T-helper 2 cell treated with Interferon-gamma antibody and Interleukin-4, amounts not matched to agents 5 μg/mL and 100 μg/mL, for 36 hours (primary cell): ENCODE data around the gene THSD4.
"Not testable (repeated sequence)": the region's sequence is repeated elsewhere in the genome, so short reads cannot be mapped to it uniquely, and the experiment has no call there.

ENCODE experiments used
- DNase-seq: peaks from one replicate; pipeline ENCODE4 v3.0.0; 2021; ENCODE audit warnings: low spot score
- H3K27ac Mint-ChIP-seq: one replicate; pipeline ENCODE4 v1.8.0; 2021; ENCODE audit warnings: mild to moderate bottlenecking, mixed read lengths
- H3K27me3 Mint-ChIP-seq: one replicate; pipeline ENCODE4 v1.8.0; 2021; ENCODE audit warnings: low read depth, mixed read lengths
- H3K36me3 Mint-ChIP-seq: one replicate; pipeline ENCODE4 v1.8.0; 2021; ENCODE audit warnings: low read depth, mixed read lengths
- H3K4me1 Mint-ChIP-seq: one replicate; pipeline ENCODE4 v1.8.0; 2021; ENCODE audit warnings: low read depth, mixed read lengths
- H3K4me3 Mint-ChIP-seq: one replicate; pipeline ENCODE4 v1.8.0; 2022; ENCODE audit warnings: mild to moderate bottlenecking, moderate library complexity, mixed read lengths
- H3K9me3 Mint-ChIP-seq: one replicate; pipeline ENCODE4 v1.8.0; 2021; ENCODE audit warnings: mixed read lengths

THSD4 gene

GRCh38 chr15:71396536-71397125 is 281.4 kb downstream of the THSD4 start:
- H3K36me3 Mint-ChIP-seq = no peaks in the 10 kb centered on the region
- no peak overlapping the region for H3K27ac Mint-ChIP-seq
- no peaks in the 10 kb centered on the region for H3K4me1 Mint-ChIP-seq
- peaks cover 2% of the 10 kb centered on the region for H3K27me3 Mint-ChIP-seq
- no peak for DNase-seq
- no peaks in the 10 kb centered on the region for H3K9me3 Mint-ChIP-seq
- H3K4me3 Mint-ChIP-seq = no peak overlapping the region

DNA sequence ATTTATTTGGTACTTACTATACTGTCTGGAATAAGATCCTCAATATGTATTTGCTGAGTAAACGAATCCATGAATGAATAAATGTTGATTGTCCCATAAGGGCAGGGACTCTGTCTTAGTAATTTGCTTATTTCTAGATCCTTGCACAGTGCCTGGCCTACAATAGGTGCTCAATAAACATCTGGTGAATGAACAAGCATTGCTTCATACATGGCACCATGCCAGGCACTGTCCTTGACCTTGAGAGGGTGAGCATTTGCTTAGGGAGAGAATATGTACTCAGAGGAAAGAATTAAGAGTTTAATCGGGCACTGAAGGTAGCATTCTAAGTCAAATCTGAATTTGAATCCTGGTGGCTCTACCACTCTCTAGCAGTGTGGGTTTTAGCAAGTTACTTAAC is 282.1 kb downstream of the THSD4 start:
- no peak overlapping the region for H3K4me3 Mint-ChIP-seq
- H3K27ac Mint-ChIP-seq = no peak overlapping the region
- H3K4me1 Mint-ChIP-seq = no peaks in the 10 kb centered on the region
- peaks cover 2% of the 10 kb centered on the region for H3K27me3 Mint-ChIP-seq
- no peak for DNase-seq
- H3K9me3 Mint-ChIP-seq = no peaks in the 10 kb centered on the region
- no peaks in the 10 kb centered on the region for H3K36me3 Mint-ChIP-seq

DNA sequence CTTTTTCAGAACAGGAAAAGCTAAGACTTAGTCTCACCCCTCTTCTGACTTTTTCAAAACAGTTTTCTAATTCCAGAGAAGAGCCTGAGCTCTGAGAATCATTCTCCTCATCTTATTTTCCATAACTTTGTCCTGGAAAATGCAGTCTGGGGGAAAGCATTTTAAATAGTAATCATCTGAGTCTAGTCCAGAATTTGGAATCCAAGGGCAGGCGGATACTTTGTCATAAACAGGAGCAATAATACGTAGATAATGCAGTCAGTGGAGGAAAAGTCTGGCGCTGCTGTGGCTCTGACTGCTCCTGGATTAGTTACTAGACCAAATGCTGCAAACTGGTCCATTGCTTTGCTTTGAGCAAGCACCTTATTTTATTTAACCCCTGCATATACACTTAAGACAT is 285.0 kb downstream of the THSD4 start:
- Mint-ChIP-seq H3K27me3 (peaks cover 4% of the 10 kb centered on the region), H3K27ac (no peak overlapping the region), H3K4me1 (no peaks in the 10 kb centered on the region), H3K9me3 (no peaks in the 10 kb centered on the region), H3K4me3 (no peak overlapping the region), H3K36me3 (no peaks in the 10 kb centered on the region)
- no peak for DNase-seq

DNA sequence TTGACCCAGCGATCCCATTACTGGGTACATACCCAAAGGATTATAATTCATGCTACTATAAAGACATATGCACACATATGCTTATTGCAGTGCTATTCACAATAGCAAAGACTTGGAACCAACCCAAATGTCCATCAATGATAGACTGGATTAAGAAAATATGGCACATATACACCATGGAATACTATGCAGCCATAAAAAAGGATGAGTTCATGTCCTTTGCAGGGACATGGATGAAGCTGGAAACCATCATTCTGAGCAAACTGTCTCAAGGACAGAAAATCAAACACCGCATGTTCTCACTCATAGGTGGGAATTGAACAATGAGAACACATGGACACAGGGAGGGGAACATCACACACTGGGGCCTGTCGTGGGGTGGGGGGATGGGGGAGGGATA is 286.5 kb downstream of the THSD4 start:
- H3K36me3 Mint-ChIP-seq, H3K4me1 Mint-ChIP-seq, H3K27ac Mint-ChIP-seq, DNase-seq, H3K4me3 Mint-ChIP-seq, H3K27me3 Mint-ChIP-seq, H3K9me3 Mint-ChIP-seq: not testable (repeated sequence)

DNA sequence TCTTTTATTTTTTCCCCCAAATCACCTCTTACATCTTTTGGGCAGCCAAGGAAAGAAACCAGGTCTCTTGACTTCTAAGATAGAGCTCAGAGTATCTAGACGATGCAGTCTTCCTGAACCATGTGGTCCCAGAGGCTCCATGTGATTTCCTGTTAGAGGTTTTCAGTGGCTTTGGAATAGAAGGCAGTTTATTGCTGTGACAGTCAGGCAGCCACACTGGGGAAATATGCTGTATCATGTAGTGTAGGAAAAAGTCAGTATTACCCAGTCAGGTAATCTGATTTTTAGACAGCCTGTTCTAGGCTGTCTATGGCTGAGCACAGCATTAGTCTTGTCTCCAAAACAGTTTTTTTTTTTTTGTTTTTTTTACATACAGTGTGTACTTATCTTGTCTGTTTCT is 294.3 kb downstream of the THSD4 start:
- Mint-ChIP-seq H3K36me3 (no peaks in the 10 kb centered on the region), H3K4me1 (no peaks in the 10 kb centered on the region), H3K9me3 (no peaks in the 10 kb centered on the region), H3K4me3 (no peak overlapping the region), H3K27me3 (peaks cover 3% of the 10 kb centered on the region), H3K27ac (no peak overlapping the region)
- no peak for DNase-seq

DNA sequence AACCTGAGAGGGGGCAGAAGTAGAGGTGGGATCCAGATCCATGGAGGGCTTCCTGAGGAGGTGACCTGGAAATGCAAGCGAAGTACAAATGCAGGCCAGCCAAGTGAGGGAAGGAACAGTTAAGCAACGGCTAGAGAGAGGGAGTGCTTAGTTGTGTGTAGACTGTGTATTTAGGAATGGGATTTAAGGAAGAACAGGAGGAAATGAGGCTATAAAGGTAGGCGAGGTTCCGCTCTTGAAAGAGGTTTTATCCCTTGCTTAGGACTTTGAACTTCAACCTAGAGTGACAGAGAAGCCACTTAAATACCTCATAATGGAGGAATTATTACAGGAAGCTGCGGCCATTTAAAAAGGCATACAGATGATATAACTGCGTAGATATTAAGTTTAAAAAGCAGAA is 295.1 kb downstream of the THSD4 start:
- H3K9me3 Mint-ChIP-seq = no peaks in the 10 kb centered on the region
- no peak for DNase-seq
- no peaks in the 10 kb centered on the region for H3K36me3 Mint-ChIP-seq
- H3K4me1 Mint-ChIP-seq = no peaks in the 10 kb centered on the region
- no peak overlapping the region for H3K4me3 Mint-ChIP-seq
- no peak overlapping the region for H3K27ac Mint-ChIP-seq
- H3K27me3 Mint-ChIP-seq = peaks cover 3% of the 10 kb centered on the region

DNA sequence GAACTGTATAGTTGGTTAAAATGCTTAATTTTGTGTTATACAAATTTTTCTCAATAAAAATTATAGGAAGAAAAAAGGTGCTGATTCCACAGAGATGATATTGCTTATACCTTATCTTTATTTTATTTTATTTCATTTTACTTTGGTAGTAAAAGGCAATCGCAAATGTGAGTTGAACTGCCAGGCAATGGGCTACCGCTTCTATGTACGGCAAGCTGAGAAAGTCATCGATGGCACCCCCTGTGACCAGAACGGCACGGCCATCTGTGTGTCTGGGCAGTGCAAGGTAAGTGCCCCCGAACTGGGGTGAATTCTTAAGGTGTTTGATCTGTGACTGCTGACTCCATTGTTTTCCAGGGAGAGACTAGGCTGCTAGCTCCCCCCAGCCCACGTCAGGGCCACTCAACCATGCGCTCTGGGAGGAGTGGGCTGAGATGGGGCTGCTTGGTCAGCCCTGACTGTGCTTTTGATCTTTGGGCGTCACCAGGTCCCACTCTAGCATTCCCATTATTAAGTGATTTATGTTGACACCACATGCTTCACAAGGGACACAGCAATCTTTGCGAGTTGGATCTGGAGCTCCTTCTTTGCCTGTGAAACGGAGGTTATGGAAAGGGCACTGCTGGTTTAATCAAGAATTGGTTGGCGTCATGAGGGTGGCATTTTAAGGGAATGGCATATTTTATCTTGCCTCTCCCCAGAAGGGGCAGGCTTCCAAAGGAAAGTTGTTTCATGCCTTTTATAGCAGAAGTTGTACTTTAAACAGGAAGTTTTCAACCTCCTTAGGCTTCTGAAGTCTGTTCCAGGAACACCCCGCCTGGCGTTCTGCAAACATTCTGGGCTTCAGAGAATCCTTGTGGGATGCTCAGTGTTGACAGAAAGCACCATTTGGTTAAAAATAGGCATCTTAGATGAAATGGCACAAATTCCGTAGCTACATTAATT is 296.5 kb downstream of the THSD4 start:
- Mint-ChIP-seq H3K27me3 (no peaks in the 10 kb centered on the region), H3K4me3 (no peak overlapping the region), H3K9me3 (no peaks in the 10 kb centered on the region), H3K36me3 (no peaks in the 10 kb centered on the region), H3K27ac (no peak overlapping the region), H3K4me1 (no peaks in the 10 kb centered on the region)
- no peak for DNase-seq

GRCh38 chr15:71413419-71413818 is 298.1 kb downstream of the THSD4 start:
- DNase-seq = no peak
- Mint-ChIP-seq H3K4me1 (no peaks in the 10 kb centered on the region), H3K27me3 (no peaks in the 10 kb centered on the region), H3K27ac (no peak overlapping the region), H3K9me3 (no peaks in the 10 kb centered on the region), H3K4me3 (no peak overlapping the region), H3K36me3 (no peaks in the 10 kb centered on the region)

DNA sequence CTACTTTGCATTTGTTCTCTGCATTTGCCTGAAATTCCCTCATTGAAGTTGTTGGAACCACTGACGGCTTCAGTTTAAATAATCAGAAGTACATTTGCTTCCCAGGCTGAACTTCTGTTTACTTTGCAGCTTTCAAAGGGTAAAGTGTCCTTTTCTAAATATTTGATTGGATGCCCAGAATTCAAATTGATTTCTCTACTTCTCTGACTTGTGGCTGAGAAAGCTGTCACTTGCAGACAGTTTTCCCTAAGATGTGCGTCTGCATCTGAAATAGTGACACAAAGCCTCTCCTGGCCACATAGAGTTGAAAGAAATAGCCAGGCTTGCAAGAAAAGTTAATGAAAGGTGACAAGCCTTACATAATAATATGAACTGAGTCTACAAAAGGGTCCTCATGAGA is 299.6 kb downstream of the THSD4 start:
- Mint-ChIP-seq H3K36me3 (no peaks in the 10 kb centered on the region), H3K4me1 (no peaks in the 10 kb centered on the region), H3K9me3 (no peaks in the 10 kb centered on the region), H3K4me3 (no peak overlapping the region), H3K27ac (no peak overlapping the region), H3K27me3 (no peaks in the 10 kb centered on the region)
- no peak for DNase-seq

GRCh38 chr15:71422530-71423259 is 307.4 kb downstream of the THSD4 start:
- Mint-ChIP-seq H3K9me3 (no peaks in the 10 kb centered on the region), H3K4me3 (no peak overlapping the region), H3K27ac (no peak overlapping the region)

DNA sequence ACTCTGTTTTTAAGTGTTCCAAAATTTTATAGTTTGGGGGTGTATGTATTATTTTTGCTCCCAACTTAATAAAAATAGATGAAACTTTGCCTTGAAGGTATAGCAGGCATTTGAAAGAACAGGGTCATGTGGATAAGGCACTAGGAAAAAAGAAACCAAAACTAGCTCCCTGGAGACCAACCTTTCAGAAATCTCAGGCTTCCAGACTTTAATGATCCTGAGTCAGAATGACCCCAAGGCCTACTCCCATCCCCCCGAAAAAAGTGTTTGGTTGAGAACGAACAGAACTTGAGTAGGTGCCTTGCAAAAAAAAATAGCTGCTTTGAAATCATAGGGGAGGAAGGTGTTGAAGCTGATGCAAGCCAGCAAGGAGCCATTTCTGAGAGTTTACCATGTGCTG is 309.5 kb downstream of the THSD4 start:
- H3K9me3 Mint-ChIP-seq = no peaks in the 10 kb centered on the region
- H3K4me3 Mint-ChIP-seq = no peak overlapping the region
- no peak overlapping the region for H3K27ac Mint-ChIP-seq
- H3K36me3 Mint-ChIP-seq = no peaks in the 10 kb centered on the region
- DNase-seq = no peak
- H3K27me3 Mint-ChIP-seq = peaks cover 14% of the 10 kb centered on the region
- no peaks in the 10 kb centered on the region for H3K4me1 Mint-ChIP-seq

More at GRCh38 chr15:71422530-71423259, 307.4 kb downstream of the THSD4 start:
- Mint-ChIP-seq H3K36me3 (no peaks in the 10 kb centered on the region), H3K4me1 (no peaks in the 10 kb centered on the region), H3K27me3 (peaks cover 7% of the 10 kb centered on the region)
- DNase-seq = no peak

DNA sequence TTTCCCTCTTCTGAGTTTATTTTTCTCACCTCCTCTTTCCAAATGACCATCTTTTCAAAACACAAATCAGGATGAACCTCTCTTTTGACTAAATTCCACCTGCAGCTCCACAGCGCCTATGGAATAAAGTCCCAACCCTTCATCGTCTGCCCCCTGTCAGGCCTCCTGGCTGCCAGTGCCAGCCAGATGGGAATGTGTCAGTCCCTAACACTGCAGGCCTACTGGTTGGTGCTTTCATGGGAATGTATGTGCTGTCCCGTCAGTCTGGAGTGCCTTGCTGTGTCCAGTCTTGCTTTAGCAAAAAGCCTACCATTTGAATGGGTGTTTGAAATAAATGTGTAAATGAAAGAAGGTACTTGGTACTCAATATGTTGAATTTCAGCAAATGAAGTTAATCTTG is 310.1 kb downstream of the THSD4 start:
- H3K9me3 Mint-ChIP-seq = no peaks in the 10 kb centered on the region
- H3K27ac Mint-ChIP-seq = no peak overlapping the region
- no peaks in the 10 kb centered on the region for H3K4me1 Mint-ChIP-seq
- H3K27me3 Mint-ChIP-seq = peaks cover 14% of the 10 kb centered on the region
- no peak for DNase-seq
- H3K4me3 Mint-ChIP-seq = no peak overlapping the region
- no peaks in the 10 kb centered on the region for H3K36me3 Mint-ChIP-seq

DNA sequence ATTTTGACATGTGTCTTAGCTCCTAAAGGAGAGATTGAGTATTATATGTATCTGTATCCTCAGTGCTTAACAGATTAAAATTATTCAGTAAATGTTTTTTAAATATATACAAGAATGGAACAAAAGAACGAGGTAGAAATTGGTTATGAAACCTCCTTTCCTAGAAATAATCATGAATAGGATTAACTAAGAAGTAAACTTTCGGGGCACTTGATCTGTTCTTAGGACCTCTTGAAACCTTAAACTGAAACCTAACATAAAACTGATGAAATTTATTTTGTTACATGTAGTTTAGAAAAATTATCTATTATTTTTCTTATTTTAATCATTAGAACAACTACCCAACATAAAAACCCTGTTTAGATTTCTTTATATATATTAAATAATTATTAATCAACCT is 311.5 kb downstream of the THSD4 start:
- no peaks in the 10 kb centered on the region for H3K9me3 Mint-ChIP-seq
- H3K36me3 Mint-ChIP-seq = no peaks in the 10 kb centered on the region
- H3K27me3 Mint-ChIP-seq = peaks cover 21% of the 10 kb centered on the region
- H3K4me3 Mint-ChIP-seq = no peak overlapping the region
- H3K4me1 Mint-ChIP-seq = no peaks in the 10 kb centered on the region
- DNase-seq = no peak
- H3K27ac Mint-ChIP-seq = no peak overlapping the region

- Mint-ChIP-seq H3K4me3 (no peak overlapping the region), H3K4me1 (no peaks in the 10 kb centered on the region), H3K36me3 (no peaks in the 10 kb centered on the region), H3K9me3 (no peaks in the 10 kb centered on the region), H3K27me3 (peaks cover 20% of the 10 kb centered on the region), H3K27ac (no peak overlapping the region)
- no peak for DNase-seq
These were observed 315.5 kb downstream of the THSD4 start for GRCh38 chr15:71430782-71431181.
